Natural killer cell (primary cell): ENCODE data around the gene TAS2R43. TPM values are rescaled to one million over a fixed set of nuclear protein-coding genes. Genes with fewer than 3 reads are reported as not detected.

Experiments
- total RNA-seq, 4 donors: library from RNA; stranded (reverse); fragments of 120-200 nt in 1 of 4; gene quantifications; one replicate each; pipeline versions ENCODE4 v1.2.3 to v1.2.4, GENCODE V29; 2013 to 2022

The TAS2R43 gene
- total RNA-seq, 3 donors from 2014 or later (not counting 1 experiment from before 2014, with no cell fraction given) = 2.1 to 6.7 (median 4.5) TPM

Other genes with a start within 250 kb of the TAS2R43 start
- gene PRR4, start 242.8 kb downstream of the TAS2R43 start, total RNA-seq = 1 to 10 TPM; 3.0 to 8.1 (median 3.6) TPM
- 10 to 100 TPM; 35.1 to 46.1 (median 40.6) TPM for gene PRH1, start 208.1 kb downstream of the TAS2R43 start, total RNA-seq
- 1 to 10 TPM; 1.6 to 2.5 (median 2.0) TPM for gene TAS2R13, start 182.8 kb downstream of the TAS2R43 start, total RNA-seq
- 1 to 10 TPM in 1 of 3 donors, not detected in 2; 1.0 TPM for gene PRH2, start 163.1 kb downstream of the TAS2R43 start, total RNA-seq
- gene TAS2R14, start 153.1 kb downstream of the TAS2R43 start, total RNA-seq = 1 to 10 TPM; 3.6 to 4.8 (median 4.4) TPM
- 1 to 10 TPM in 2 of 3 donors, under 1 TPM in 1; 0.88 to 3.0 (median 2.0) TPM for gene TAS2R50, start 105.4 kb downstream of the TAS2R43 start, total RNA-seq
- 1 to 10 TPM; 2.0 to 2.8 (median 2.4) TPM for gene TAS2R20, start 94.0 kb downstream of the TAS2R43 start, total RNA-seq
- 1 to 10 TPM; 2.9 to 4.1 (median 3.8) TPM for gene TAS2R19, start 69.7 kb downstream of the TAS2R43 start, total RNA-seq
- gene TAS2R31, start 60.9 kb downstream of the TAS2R43 start, total RNA-seq = 1 to 10 TPM; 3.7 to 6.2 (median 4.0) TPM
- gene TAS2R46, start 30.0 kb downstream of the TAS2R43 start, total RNA-seq = 1 to 10 TPM; 3.3 to 4.5 (median 4.4) TPM
- gene TAS2R30, start 42.3 kb upstream of the TAS2R43 start, total RNA-seq = 1 to 10 TPM; 6.9 to 9.7 (median 6.9) TPM
- 10 to 100 TPM in 1 of 3 donors, 1 to 10 TPM in 2; 8.6 to 10.7 (median 9.9) TPM for gene SMIM10L1, start 78.9 kb upstream of the TAS2R43 start, total RNA-seq
- not detected for gene TAS2R42, start 94.6 kb upstream of the TAS2R43 start, total RNA-seq
- not detected for gene PRB3, start 177.4 kb upstream of the TAS2R43 start, total RNA-seq
- not detected for gene PRB4, start 218.1 kb upstream of the TAS2R43 start, total RNA-seq